ENCODE results near the gene NAP1L4. TPM values are rescaled to one million over a fixed set of nuclear protein-coding genes. Genes with fewer than 3 reads are reported as not detected.

NAP1L4 gene
- total RNA-seq, 1 experiment from 2014 or later = 212 TPM

- H3K27me3 ChIP-seq (ENCODE audit: insufficient read depth, low read length) = peaks cover 18% of the 10 kb centered on the region; the same call in 1 of the 2 replicates
- DNase-seq = no peak
- no peak for TF ChIP-seq CTCF (conservative IDR thresholded peaks at IDR 0.05)
- H3K27ac ChIP-seq (ENCODE audit: insufficient read length, low read depth, low read length) = no peak overlapping the region
- peaks cover 0 to 2% of the 10 kb centered on the region in 2 experiments; a peak in 3 of 5 replicates for H3K9me3 Mint-ChIP-seq
- peaks cover 10% of the 10 kb centered on the region for H3K23me2 ChIP-seq (ENCODE audit: insufficient read length, low read depth, low read length, poor library complexity, severe bottlenecking)
- H3K23ac ChIP-seq (ENCODE audit: insufficient read length, low read depth, low read length) = no peak overlapping the region
- H3K36me3 Mint-ChIP-seq (ENCODE audit: insufficient read depth in 1 of 3, low read depth in 3 of 3) = peaks cover 0 to 5% (median 0%) of the 10 kb centered on the region in 3 experiments; a peak in 1 of 7 replicates
- no peak overlapping the region for H4K5ac ChIP-seq (ENCODE audit: insufficient read length, low read depth, low read length)
- H2BK12ac ChIP-seq (ENCODE audit: insufficient read length, low read depth, low read length) = no peak overlapping the region
- H3K4me1 Mint-ChIP-seq = peaks cover 6 to 8% of the 10 kb centered on the region in 2 experiments
- no peak overlapping the region for H2BK120ac ChIP-seq (ENCODE audit: low read depth, low read length, poor library complexity, severe bottlenecking)
- no CpG with 5 or more reads among the region's 12 CpGs for WGBS (ENCODE audit: extremely low coverage, insufficient read length, low lambda C conversion rate)
- H4K8ac ChIP-seq (replicated peaks; ENCODE audit: insufficient read length, low read depth, low read length) = no peak overlapping the region
- H3K9me3 ChIP-seq (ENCODE audit: control insufficient read depth, low read depth, low read length) = no peaks in the 10 kb centered on the region
- no peaks in the 10 kb centered on the region for H3K79me2 ChIP-seq (ENCODE audit: insufficient read depth, low read length)
- no peak overlapping the region for H2BK5ac ChIP-seq (ENCODE audit: insufficient read length, low read length)
- no peak overlapping the region for H2AFZ ChIP-seq (ENCODE audit: low read length)
- H3K27me3 Mint-ChIP-seq (ENCODE audit: low read depth) = peaks cover 37% of the 10 kb centered on the region
- no peak overlapping the region for H3K4ac ChIP-seq (ENCODE audit: low read depth, low read length)
- no peak overlapping the region for H3T11ph ChIP-seq (ENCODE audit: low read length)
- no peaks in the 10 kb centered on the region for H4K20me1 ChIP-seq (ENCODE audit: control insufficient read depth, insufficient read depth, insufficient read length)
- no peak overlapping the region for H3K56ac ChIP-seq (ENCODE audit: insufficient read length, low read depth, low read length)
- no peak overlapping the region for H2BK15ac ChIP-seq (ENCODE audit: low read depth, low read length)
- H3K9ac ChIP-seq (ENCODE audit: extremely low read depth, insufficient read length, low read length) = no peak overlapping the region
- no peak overlapping the region for H3K27ac Mint-ChIP-seq
- no peaks in the 10 kb centered on the region for H3K79me1 ChIP-seq (ENCODE audit: insufficient read depth, low read depth, low read length, poor library complexity, severe bottlenecking)
- no peaks in the 10 kb centered on the region for H3K4me1 ChIP-seq (ENCODE audit: insufficient read depth, low read length)
- H2AK5ac ChIP-seq (ENCODE audit: insufficient read length, low read length) = no peak overlapping the region
- H2BK20ac ChIP-seq (ENCODE audit: low read depth, low read length, poor library complexity, severe bottlenecking) = no peak overlapping the region
- H3K4me2 ChIP-seq (ENCODE audit: insufficient read depth, insufficient read length, low read length) = no peak overlapping the region
- peak overlapping the region; percentile 46 to 79; a peak in 4 of 5 replicates for H3K4me3 Mint-ChIP-seq
- no peak overlapping the region for H3K18ac ChIP-seq (ENCODE audit: insufficient read length, low read depth, low read length)
- no peak overlapping the region for H4K91ac ChIP-seq (ENCODE audit: insufficient read length, low read depth, low read length)
- H3K14ac ChIP-seq (ENCODE audit: insufficient read depth, low read length) = no peak overlapping the region
Measured at GRCh38 chr11:2927121-2927800, 64.9 kb downstream of the NAP1L4 start.

Data from H9 (cell line).